Effector CD8-positive, alpha-beta T cell (primary cell): ENCODE measurements around the gene CCDC47.
"Not testable (repeated sequence)": the region's sequence is repeated elsewhere in the genome, so short reads cannot be mapped to it uniquely, and the experiment has no call there.

Experiments used
- DNase-seq: peaks from one replicate; lab custom pipeline; 2025; lab: John Stamatoyannopoulos, UW
- total RNA-seq, 4 experiments: gene quantifications; one replicate each; lab custom pipeline; 2026; lab: John Stamatoyannopoulos, UW

The CCDC47 gene
- total RNA-seq = 57.1 to 106 (median 61.2) reads per million in 4 experiments

GRCh38 chr17:63773272-63774140 is at the start of gene CCDC47:
CCDC47 (minus strand) TSS chr17:63773597; CDS start chr17:63766175, 7,422 bp downstream.
- DNase-seq = peak; percentile 96

- DNase-seq = no peak
Observed at GRCh38 chr17:63822537-63822936, 49.1 kb upstream of the CCDC47 start.

GRCh38 chr17:63821804-63822203 is 48.4 kb upstream of the CCDC47 start:
- DNase-seq = no peak

GRCh38 chr17:63820963-63821561 is 47.7 kb upstream of the CCDC47 start:
- no peak for DNase-seq

- no peak for DNase-seq
Observed at GRCh38 chr17:63819585-63820537, 46.5 kb upstream of the CCDC47 start.

- DNase-seq = no peak
Observed at GRCh38 chr17:63819131-63819530, 45.7 kb upstream of the CCDC47 start.

GRCh38 chr17:63817736-63818385 is 44.5 kb upstream of the CCDC47 start:
- DNase-seq = no peak

- no peak for DNase-seq
Observed at GRCh38 chr17:63816669-63817068, 43.3 kb upstream of the CCDC47 start.

GRCh38 chr17:63816123-63816522 is 42.7 kb upstream of the CCDC47 start:
- DNase-seq = no peak

GRCh38 chr17:63809970-63810369 is 36.6 kb upstream of the CCDC47 start:
- no peak for DNase-seq

- no peak for DNase-seq
Observed at GRCh38 chr17:63805591-63805990, 32.2 kb upstream of the CCDC47 start.

GRCh38 chr17:63804328-63804727 is 30.9 kb upstream of the CCDC47 start:
- no peak for DNase-seq

- DNase-seq = no peak
Observed at GRCh38 chr17:63800783-63801182, 27.4 kb upstream of the CCDC47 start.

GRCh38 chr17:63798572-63799106 is 25.2 kb upstream of the CCDC47 start:
- DNase-seq = no peak

- not testable (repeated sequence) for DNase-seq
Observed at GRCh38 chr17:63796375-63796774, 23.0 kb upstream of the CCDC47 start.

GRCh38 chr17:63792055-63792729 is 18.8 kb upstream of the CCDC47 start:
- no peak for DNase-seq

- no peak for DNase-seq
Observed at GRCh38 chr17:63790057-63790456, 16.7 kb upstream of the CCDC47 start.

GRCh38 chr17:63786971-63787711 is 13.7 kb upstream of the CCDC47 start:
- no peak for DNase-seq

GRCh38 chr17:63786117-63786516 is 12.7 kb upstream of the CCDC47 start:
- no peak for DNase-seq

GRCh38 chr17:63785556-63785955 is 12.2 kb upstream of the CCDC47 start:
- no peak for DNase-seq
